CD4-positive, alpha-beta memory T cell (primary cell): ENCODE measurements around the gene HBM. TPM values are rescaled to one million over a fixed set of nuclear protein-coding genes. Genes with fewer than 3 reads are reported as not detected.
A peak's percentile ranks its signal among the peaks of the same experiment; 100 is the strongest.
"Not testable (repeated sequence)": the region's sequence is repeated elsewhere in the genome, so short reads cannot be mapped to it uniquely, and the experiment has no call there.

Source experiments
- CTCF ChIA-PET: fragments of 350-600 bp; sonication (Branson Sonifier 250); formaldehyde crosslinking; loops from one replicate; lab custom pipeline; 2021; ENCODE audit warnings: inconsistent platforms; ENCODE audit not compliant: partially characterized antibody; lab: Charles Lee
- POLR2A ChIA-PET: fragments of 350-600 bp; sonication (Branson Sonifier 250); formaldehyde crosslinking; loops from one replicate; lab custom pipeline; 2021; ENCODE audit not compliant: partially characterized antibody; lab: Charles Lee
- DNase-seq, 5 donors: peaks; one replicate each; pipeline versions ENCODE4 v3.0.0 to v3.0.0-alpha.2; 2020 to 2022; ENCODE audit warnings: mixed read lengths in 1 of 5
- H3K27ac ChIP-seq: one replicate; pipeline ENCODE4 v1.7.0; 2013; ENCODE audit warnings: low read depth, low read length
- H3K27me3 ChIP-seq: 2 replicates; pipeline ENCODE4 v1.7.0; 2013; ENCODE audit warnings: mild to moderate bottlenecking, low read length, moderate library complexity; ENCODE audit not compliant: insufficient read depth
- H3K36me3 ChIP-seq: 2 replicates; pipeline ENCODE4 v1.7.0; 2013; ENCODE audit warnings: mild to moderate bottlenecking, low read length, moderate library complexity; ENCODE audit not compliant: insufficient read depth
- H3K4me1 ChIP-seq: 2 replicates; pipeline ENCODE4 v1.7.0; 2013; ENCODE audit warnings: mild to moderate bottlenecking, low read length, moderate library complexity; ENCODE audit not compliant: insufficient read depth
- H3K4me3 ChIP-seq, 2 donors: one replicate each; pipeline ENCODE4 v1.7.0; 2013; ENCODE audit warnings: low read length in 2 of 2, mild to moderate bottlenecking in 1 of 2
- H3K9me3 ChIP-seq, 2 donors: one replicate each; pipeline ENCODE4 v1.7.0; 2013; ENCODE audit warnings: low read length in 2 of 2, control low read depth in 1 of 2; ENCODE audit not compliant: control insufficient read depth in 1 of 2
- H3K27ac Mint-ChIP-seq, 7 donors: one replicate each; pipeline ENCODE4 v1.8.0; 2020 to 2021; ENCODE audit warnings: mixed read lengths in 7 of 7, mild to moderate bottlenecking in 6 of 7, inconsistent platforms in 3 of 7, moderate library complexity in 3 of 7
- H3K27me3 Mint-ChIP-seq, 2 donors: one replicate each; pipeline ENCODE4 v1.8.0; 2020 to 2021; ENCODE audit warnings: mixed read lengths in 2 of 2
- H3K36me3 Mint-ChIP-seq, 2 donors: one replicate each; pipeline ENCODE4 v1.8.0; 2020 to 2021; ENCODE audit warnings: mixed read lengths in 2 of 2, inconsistent platforms in 1 of 2, mild to moderate bottlenecking in 1 of 2
- H3K4me1 Mint-ChIP-seq, 4 donors: one replicate each; pipeline ENCODE4 v1.8.0; 2020 to 2021; ENCODE audit warnings: mixed read lengths in 4 of 4, mild to moderate bottlenecking in 1 of 4
- H3K4me3 Mint-ChIP-seq, 8 donors: one replicate each; pipeline ENCODE4 v1.8.0; 2020 to 2021; ENCODE audit warnings: mixed read lengths in 8 of 8, mild to moderate bottlenecking in 7 of 8, moderate library complexity in 6 of 8, inconsistent platforms in 3 of 8
- H3K9me3 Mint-ChIP-seq, 8 donors: one replicate each; pipeline ENCODE4 v1.8.0; 2020 to 2021; ENCODE audit warnings: mixed read lengths in 8 of 8, mild to moderate bottlenecking in 5 of 8, inconsistent platforms in 3 of 8, moderate library complexity in 1 of 8
- intact Hi-C: fragments of 100-400 bp; cut with micrococcal nuclease; formaldehyde crosslinking; loops from one replicate; pipeline ENCODE4 v1.15.1; 2023
- polyA plus RNA-seq, 2 donors: library from polyadenylated mRNA; unstranded; fragments of 300-500 nt; fragmentation: Illumina TruSeq; gene quantifications; one replicate each; pipeline ENCODE4 v1.2.3, GENCODE V29; 2021
- total RNA-seq, 2 experiments: library from RNA; stranded (reverse); gene quantifications; one replicate each; pipeline ENCODE4 v1.2.3, GENCODE V29; 2021

The HBM gene
- total and polyA plus RNA-seq, 4 experiments from 2014 or later, result not detected

GRCh38 chr16:200388-200787, 34.6 kb downstream of the HBM start:
- POLR2A ChIA-PET, result no interaction called here
- H3K36me3 Mint-ChIP-seq, result peaks cover 32 to 54% of the 10 kb centered on the region in 2 donors

GRCh38 chr16:203246-203645, 37.5 kb downstream of the HBM start:
- Histone ChIP-seq H3K4me3 (no peak overlapping the region), H3K27ac (no peak overlapping the region), H3K36me3 (peaks cover 51% of the 10 kb centered on the region), H3K27me3 (no peaks in the 10 kb centered on the region), H3K9me3 (no peaks in the 10 kb centered on the region), H3K4me1 (no peaks in the 10 kb centered on the region)
- Mint-ChIP-seq H3K9me3 (no peaks in the 10 kb centered on the region), H3K27ac (no peak overlapping the region), H3K4me1 (peaks cover 0 to 3% (median under 1%) of the 10 kb centered on the region in 4 donors), H3K36me3 (peaks cover 45 to 57% of the 10 kb centered on the region in 2 donors), H3K4me3 (no peak overlapping the region), H3K27me3 (no peaks in the 10 kb centered on the region)
- no peak for DNase-seq
- CTCF ChIA-PET, result no interaction called here
- intact Hi-C loops, result no loop called here
- POLR2A ChIA-PET, result no interaction called here

More at GRCh38 chr16:200388-200787, 34.6 kb downstream of the HBM start:
- no peaks in the 10 kb centered on the region for H3K27me3 Mint-ChIP-seq
- no peaks in the 10 kb centered on the region for H3K4me1 ChIP-seq
- no peak for DNase-seq
- intact Hi-C loops, result no loop called here
- CTCF ChIA-PET, result no interaction called here
- H3K4me3 ChIP-seq, result no peak overlapping the region
- no peaks in the 10 kb centered on the region for H3K9me3 Mint-ChIP-seq
- no peak overlapping the region for H3K4me3 Mint-ChIP-seq
- no peaks in the 10 kb centered on the region for H3K4me1 Mint-ChIP-seq
- H3K27me3 ChIP-seq, result no peaks in the 10 kb centered on the region
- H3K27ac ChIP-seq, result no peak overlapping the region
- H3K27ac Mint-ChIP-seq, result no peak overlapping the region
- H3K9me3 ChIP-seq, result no peaks in the 10 kb centered on the region
- H3K36me3 ChIP-seq, result peaks cover 43% of the 10 kb centered on the region

- H3K4me3 ChIP-seq, CTCF ChIA-PET, H3K27me3 ChIP-seq, POLR2A ChIA-PET, H3K27me3 Mint-ChIP-seq, H3K9me3 Mint-ChIP-seq, H3K27ac ChIP-seq, DNase-seq, H3K4me1 ChIP-seq, H3K4me1 Mint-ChIP-seq, H3K9me3 ChIP-seq, H3K4me3 Mint-ChIP-seq, intact Hi-C loops, H3K27ac Mint-ChIP-seq: not testable (repeated sequence)
- H3K36me3 ChIP-seq, result peaks cover 47% of the 10 kb centered on the region
- H3K36me3 Mint-ChIP-seq, result peaks cover 41 to 57% of the 10 kb centered on the region in 2 donors
These were observed 38.3 kb downstream of the HBM start for GRCh38 chr16:204046-204445.

- H3K4me1 ChIP-seq, H3K9me3 Mint-ChIP-seq, H3K27me3 ChIP-seq, H3K27ac Mint-ChIP-seq, DNase-seq, H3K27ac ChIP-seq, CTCF ChIA-PET, POLR2A ChIA-PET, intact Hi-C loops, H3K9me3 ChIP-seq, H3K27me3 Mint-ChIP-seq, H3K4me1 Mint-ChIP-seq, H3K4me3 Mint-ChIP-seq, H3K4me3 ChIP-seq: not testable (repeated sequence)
- peaks cover 38 to 75% of the 10 kb centered on the region in 2 donors for H3K36me3 Mint-ChIP-seq
- H3K36me3 ChIP-seq, result peaks cover 58% of the 10 kb centered on the region
These were observed 43.6 kb downstream of the HBM start for GRCh38 chr16:209359-209758.

- H3K27ac ChIP-seq, H3K9me3 Mint-ChIP-seq, H3K27me3 ChIP-seq, H3K27me3 Mint-ChIP-seq, H3K9me3 ChIP-seq, DNase-seq, CTCF ChIA-PET, H3K4me3 Mint-ChIP-seq, intact Hi-C loops, H3K4me1 ChIP-seq, H3K4me1 Mint-ChIP-seq, H3K4me3 ChIP-seq, POLR2A ChIA-PET: not testable (repeated sequence)
- Mint-ChIP-seq H3K27ac (peak overlapping the region in 1 of 7 donors; percentile 15), H3K36me3 (peaks cover 29 to 72% of the 10 kb centered on the region in 2 donors)
- H3K36me3 ChIP-seq, result peaks cover 45% of the 10 kb centered on the region
These were observed 45.9 kb downstream of the HBM start for GRCh38 chr16:211631-212180.

- H3K27me3 Mint-ChIP-seq, result no peaks in the 10 kb centered on the region
These were observed 47.2 kb downstream of the HBM start for GRCh38 chr16:212999-213398.

More at GRCh38 chr16:212999-213398, 47.2 kb downstream of the HBM start:
- H3K4me3 Mint-ChIP-seq, result no peak overlapping the region
- H3K4me1 ChIP-seq, result no peaks in the 10 kb centered on the region
- CTCF ChIA-PET, result interaction anchor here (1.4 kb wide), 1 partner anchor 15 kb away, joined by 3 read pairs; no protein-coding TSS in a partner anchor
- H3K4me1 Mint-ChIP-seq, result peaks cover 0 to 6% (median 4%) of the 10 kb centered on the region in 4 donors
- no peak overlapping the region for H3K27ac ChIP-seq
- no peak for DNase-seq
- no peaks in the 10 kb centered on the region for H3K9me3 ChIP-seq
- peaks cover 23 to 69% of the 10 kb centered on the region in 2 donors for H3K36me3 Mint-ChIP-seq
- no peaks in the 10 kb centered on the region for H3K27me3 ChIP-seq
- intact Hi-C loops, result no loop called here
- no peak overlapping the region for H3K4me3 ChIP-seq
- peaks cover 0 to 2% (median 0%) of the 10 kb centered on the region in 8 donors for H3K9me3 Mint-ChIP-seq
- POLR2A ChIA-PET, result no interaction called here
- peaks cover 43% of the 10 kb centered on the region for H3K36me3 ChIP-seq
- peak overlapping the region in 1 of 7 donors; percentile 42 for H3K27ac Mint-ChIP-seq
